ENCODE results near the gene MTX1.

DNA sequence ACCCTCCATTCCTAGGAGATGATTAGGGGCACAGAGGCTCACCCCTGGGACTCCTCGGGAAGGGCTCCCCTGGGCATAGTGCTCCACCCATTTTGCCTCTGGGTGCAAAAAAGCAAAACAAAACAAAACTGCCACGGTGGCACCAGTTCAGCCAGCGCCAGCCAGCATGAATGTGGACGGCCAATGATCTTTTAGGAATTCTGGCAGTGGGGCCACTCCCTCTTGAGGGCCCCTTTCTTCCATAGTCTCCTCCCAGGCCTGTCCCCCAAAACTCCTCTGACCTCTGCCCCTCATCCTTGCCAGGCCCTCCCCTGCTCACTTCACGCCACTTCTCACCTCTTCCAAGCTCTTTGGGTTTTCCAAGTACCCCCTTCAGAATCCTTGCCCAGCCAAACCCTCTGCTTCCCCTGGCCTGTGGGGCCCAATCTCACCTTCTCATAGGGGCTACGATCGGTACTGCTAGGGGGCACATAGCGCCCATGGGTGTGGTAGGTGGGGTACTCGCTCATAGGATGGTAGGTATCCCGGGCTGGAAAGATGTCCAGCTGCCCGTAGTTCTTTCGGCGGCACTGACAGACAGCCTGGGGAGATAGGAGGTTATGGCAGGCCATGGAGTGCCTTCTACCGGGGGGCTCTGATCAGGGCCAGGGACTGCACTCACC lies 21.6 kb upstream of the MTX1 start:
- TF ChIP-seq POLR2A (IDR thresholded peaks at IDR 0.05), result no peak
- peak in 1 of 6 experiments; percentile 22 for TF ChIP-seq CTCF (IDR thresholded peaks at IDR 0.05)

All from upper lobe of left lung (tissue), 4 donors.